H9 (cell line): Measurements from ENCODE around the gene CCL16. TPM values are rescaled to one million over a fixed set of nuclear protein-coding genes. Genes with fewer than 3 reads are reported as not detected.

Experiments
- DNase-seq: peaks from one replicate; pipeline ENCODE4 v3.0.0-alpha.2; 2017
- H2AFZ ChIP-seq: one replicate; pipeline ENCODE4 v1.6.1; 2013; ENCODE audit warnings: mild to moderate bottlenecking, low read length, control low read depth, moderate library complexity
- H2AK5ac ChIP-seq: 2 replicates; pipeline ENCODE4 v1.6.1; 2013; ENCODE audit warnings: low read length, control low read depth, mixed read lengths; ENCODE audit not compliant: insufficient read length
- H2BK120ac ChIP-seq: one replicate; pipeline ENCODE4 v1.6.1; 2013; ENCODE audit warnings: low read depth, mild to moderate bottlenecking, low read length, control low read depth, inconsistent platforms; ENCODE audit not compliant: poor library complexity, severe bottlenecking
- H2BK12ac ChIP-seq: 2 replicates; pipeline ENCODE4 v1.6.1; 2013; ENCODE audit warnings: low read length, control low read depth, mixed read lengths, low read depth; ENCODE audit not compliant: insufficient read length
- H2BK15ac ChIP-seq: 2 replicates; pipeline ENCODE4 v1.6.1; 2013; ENCODE audit warnings: low read depth, low read length, control low read depth
- H2BK20ac ChIP-seq: one replicate; pipeline ENCODE4 v1.6.1; 2013; ENCODE audit warnings: low read depth, mild to moderate bottlenecking, low read length, control low read depth, inconsistent platforms; ENCODE audit not compliant: poor library complexity, severe bottlenecking
- H2BK5ac ChIP-seq: 2 replicates; pipeline ENCODE4 v1.6.1; 2013; ENCODE audit warnings: low read length, control low read depth, mixed read lengths; ENCODE audit not compliant: insufficient read length
- H3K14ac ChIP-seq: 2 replicates; pipeline ENCODE4 v1.6.1; 2013; ENCODE audit warnings: low read length, control low read depth; ENCODE audit not compliant: insufficient read depth
- H3K18ac ChIP-seq: 2 replicates; pipeline ENCODE4 v1.6.1; 2013; ENCODE audit warnings: low read depth, mild to moderate bottlenecking, mixed read lengths, low read length, control low read depth; ENCODE audit not compliant: insufficient read length
- H3K23ac ChIP-seq: 2 replicates; pipeline ENCODE4 v1.6.1; 2013; ENCODE audit warnings: low read length, control low read depth, mixed read lengths, low read depth; ENCODE audit not compliant: insufficient read length
- H3K23me2 ChIP-seq: 2 replicates; pipeline ENCODE4 v1.6.1; 2013; ENCODE audit warnings: low read depth, mild to moderate bottlenecking, mixed read lengths, low read length, control low read depth; ENCODE audit not compliant: insufficient read length, poor library complexity, severe bottlenecking
- H3K27ac ChIP-seq: 2 replicates; pipeline ENCODE4 v1.5.1; 2013; ENCODE audit warnings: low read length, control low read depth, mixed read lengths, low read depth; ENCODE audit not compliant: insufficient read length
- H3K27me3 ChIP-seq: 2 replicates; pipeline ENCODE4 v1.6.1; 2013; ENCODE audit warnings: low read length, control low read depth, inconsistent platforms; ENCODE audit not compliant: insufficient read depth
- H3K4ac ChIP-seq: 2 replicates; pipeline ENCODE4 v1.6.1; 2013; ENCODE audit warnings: low read depth, mild to moderate bottlenecking, control low read depth, inconsistent platforms, low read length, moderate library complexity
- H3K4me1 ChIP-seq: 2 replicates; pipeline ENCODE4 v1.6.1; 2013; ENCODE audit warnings: low read length, control low read depth, inconsistent platforms; ENCODE audit not compliant: insufficient read depth
- H3K4me2 ChIP-seq: 2 replicates; pipeline ENCODE4 v1.6.1; 2013; ENCODE audit warnings: low read length, control low read depth, mixed read lengths; ENCODE audit not compliant: insufficient read length, insufficient read depth
- H3K56ac ChIP-seq: 2 replicates; pipeline ENCODE4 v1.6.1; 2013; ENCODE audit warnings: low read depth, mild to moderate bottlenecking, mixed read lengths, low read length, control low read depth; ENCODE audit not compliant: insufficient read length
- H3K79me1 ChIP-seq: 2 replicates; pipeline ENCODE4 v1.6.1; 2013; ENCODE audit warnings: low read depth, mild to moderate bottlenecking, moderate library complexity, low read length, control low read depth, inconsistent platforms; ENCODE audit not compliant: insufficient read depth, poor library complexity, severe bottlenecking
- H3K79me2 ChIP-seq: 2 replicates; pipeline ENCODE4 v1.6.1; 2013; ENCODE audit warnings: low read length, control low read depth, inconsistent platforms; ENCODE audit not compliant: insufficient read depth
- H3K9ac ChIP-seq: 2 replicates; pipeline ENCODE4 v1.6.1; 2013; ENCODE audit warnings: low read length, control low read depth, mixed read lengths; ENCODE audit not compliant: insufficient read length; ENCODE audit errors: extremely low read depth
- H3K9me3 ChIP-seq: one replicate; pipeline ENCODE4 v1.6.1; 2013; ENCODE audit warnings: low read depth, low read length, inconsistent platforms; ENCODE audit not compliant: control insufficient read depth
- H3T11ph ChIP-seq: one replicate; pipeline ENCODE4 v1.6.1; 2013; ENCODE audit warnings: mild to moderate bottlenecking, low read length, control low read depth, inconsistent platforms
- H4K20me1 ChIP-seq: one replicate; pipeline ENCODE4 v1.6.1; 2013; ENCODE audit not compliant: control insufficient read depth, insufficient read length, insufficient read depth
- H4K5ac ChIP-seq: 2 replicates; pipeline ENCODE4 v1.6.1; 2013; ENCODE audit warnings: low read depth, mild to moderate bottlenecking, mixed read lengths, low read length, control low read depth; ENCODE audit not compliant: insufficient read length
- H4K8ac ChIP-seq: replicated peaks from 2 replicates; pipeline ENCODE4 v1.6.1; 2013; ENCODE audit warnings: low read length, control low read depth, mixed read lengths, low read depth; ENCODE audit not compliant: insufficient read length
- H4K91ac ChIP-seq: 2 replicates; pipeline ENCODE4 v1.6.1; 2013; ENCODE audit warnings: low read depth, mild to moderate bottlenecking, moderate library complexity, mixed read lengths, low read length, control low read depth; ENCODE audit not compliant: insufficient read length
- H3K27ac Mint-ChIP-seq, 3 experiments: 2 replicates in 2 of 3; 3 replicates in 1 of 3; pipeline ENCODE4 v1.8.0; 2020 to 2021; ENCODE audit warnings: mixed read lengths in 3 of 3, mild to moderate bottlenecking in 1 of 3, moderate library complexity in 1 of 3
- H3K27me3 Mint-ChIP-seq: 2 replicates; pipeline ENCODE4 v1.8.0; 2021; ENCODE audit warnings: low read depth, mild to moderate bottlenecking, moderate library complexity, mixed read lengths
- H3K36me3 Mint-ChIP-seq, 3 experiments: 2 replicates in 2 of 3; 3 replicates in 1 of 3; pipeline ENCODE4 v1.8.0; 2020 to 2021; ENCODE audit warnings: low read depth in 3 of 3, mixed read lengths in 3 of 3; ENCODE audit not compliant: insufficient read depth in 1 of 3
- H3K4me1 Mint-ChIP-seq, 2 experiments: 2 replicates each; pipeline ENCODE4 v1.8.0; 2020; ENCODE audit warnings: mixed read lengths in 2 of 2
- H3K4me3 Mint-ChIP-seq, 2 experiments: 2 replicates in 1 of 2; 3 replicates in 1 of 2; pipeline ENCODE4 v1.8.0; 2020 to 2021; ENCODE audit warnings: mild to moderate bottlenecking in 2 of 2, mixed read lengths in 2 of 2, moderate library complexity in 1 of 2
- H3K9me3 Mint-ChIP-seq, 2 experiments: 2 replicates in 1 of 2; 3 replicates in 1 of 2; pipeline ENCODE4 v1.8.0; 2020; ENCODE audit warnings: mild to moderate bottlenecking in 2 of 2, mixed read lengths in 2 of 2, moderate library complexity in 1 of 2
- WGBS: extraction: QIAGEN DNeasy Blood & Tissue Kit; methylation state at CpG from one replicate; pipeline ENCODE4 v1.1.7; 2013; ENCODE audit warnings: missing lambda C conversion rate, low lambda C conversion rate, mixed read lengths; ENCODE audit not compliant: insufficient read length; ENCODE audit errors: extremely low coverage; 5-methylcytosine and 5-hydroxymethylcytosine counted together
- total RNA-seq: library from RNA; stranded (reverse); gene quantifications from 2 replicates; pipeline ENCODE4 v1.2.1, GENCODE V29; 2021
- TF ChIP-seq, protein P1 (sequence below): fragments of 200-600 bp; sonication (generic); conservative IDR thresholded peaks from 3 replicates; pipeline ENCODE4 v1.8.0; 2021; ENCODE audit warnings: antibody characterized with exemption, mild to moderate bottlenecking

Gene CCL16
- total RNA-seq, 1 experiment from 2014 or later, result not detected

DNA sequence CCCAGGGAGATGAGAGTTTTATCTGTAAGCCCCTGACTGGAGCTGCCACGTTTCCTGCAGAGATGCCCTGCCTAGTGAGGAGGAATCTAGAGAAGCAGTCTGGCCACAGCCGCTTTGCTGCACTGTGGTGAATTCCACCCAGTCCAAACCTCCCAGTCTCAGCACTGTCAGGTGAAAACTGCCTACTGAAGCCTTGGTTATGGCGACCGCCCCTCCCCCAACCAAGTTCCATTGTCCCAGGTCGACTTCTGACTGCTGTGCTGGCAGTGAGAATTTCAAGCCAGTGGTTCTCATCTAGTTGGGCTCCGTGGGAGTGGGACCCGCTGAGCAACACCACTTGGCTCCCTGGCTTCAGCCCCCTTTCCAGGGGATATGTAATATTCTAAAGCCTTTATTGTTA is 27.6 kb downstream of the CCL16 start:
- Mint-ChIP-seq H3K9me3 (no peaks in the 10 kb centered on the region), H3K27ac (peak overlapping the region in 1 of 3 experiments; percentile 56; a peak in 1 of 7 replicates), H3K4me3 (no peak overlapping the region), H3K4me1 (peaks cover 13 to 14% of the 10 kb centered on the region in 2 experiments), H3K27me3 (peaks cover 6% of the 10 kb centered on the region), H3K36me3 (no peaks in the 10 kb centered on the region)
- Histone ChIP-seq H2AK5ac (no peak overlapping the region), H3K27me3 (no peaks in the 10 kb centered on the region), H3K23me2 (no peaks in the 10 kb centered on the region), H4K91ac (no peak overlapping the region), H3K4me1 (no peaks in the 10 kb centered on the region; the same call in 1 of the 2 replicates), H3K4me2 (no peak overlapping the region), H2BK15ac (no peak overlapping the region; the same call in 1 of the 2 replicates), H3K4ac (no peak overlapping the region), H2AFZ (no peak overlapping the region), H3T11ph (no peak overlapping the region), H4K5ac (no peak overlapping the region), H2BK20ac (no peak overlapping the region), H3K27ac (no peak overlapping the region), H4K8ac (no peak overlapping the region), H2BK12ac (no peak overlapping the region), H3K56ac (no peak overlapping the region), H4K20me1 (no peaks in the 10 kb centered on the region), H3K23ac (no peak overlapping the region), H3K79me2 (no peaks in the 10 kb centered on the region), H3K79me1 (no peaks in the 10 kb centered on the region), H2BK120ac (no peak overlapping the region), H2BK5ac (no peak overlapping the region), H3K9me3 (no peaks in the 10 kb centered on the region), H3K18ac (peak overlapping the region; percentile 80), H3K9ac (no peak overlapping the region), H3K14ac (peak overlapping the region; percentile 63)
- no CpG with 5 or more reads among the region's 7 CpGs for WGBS
- TF ChIP-seq, protein P1, sequence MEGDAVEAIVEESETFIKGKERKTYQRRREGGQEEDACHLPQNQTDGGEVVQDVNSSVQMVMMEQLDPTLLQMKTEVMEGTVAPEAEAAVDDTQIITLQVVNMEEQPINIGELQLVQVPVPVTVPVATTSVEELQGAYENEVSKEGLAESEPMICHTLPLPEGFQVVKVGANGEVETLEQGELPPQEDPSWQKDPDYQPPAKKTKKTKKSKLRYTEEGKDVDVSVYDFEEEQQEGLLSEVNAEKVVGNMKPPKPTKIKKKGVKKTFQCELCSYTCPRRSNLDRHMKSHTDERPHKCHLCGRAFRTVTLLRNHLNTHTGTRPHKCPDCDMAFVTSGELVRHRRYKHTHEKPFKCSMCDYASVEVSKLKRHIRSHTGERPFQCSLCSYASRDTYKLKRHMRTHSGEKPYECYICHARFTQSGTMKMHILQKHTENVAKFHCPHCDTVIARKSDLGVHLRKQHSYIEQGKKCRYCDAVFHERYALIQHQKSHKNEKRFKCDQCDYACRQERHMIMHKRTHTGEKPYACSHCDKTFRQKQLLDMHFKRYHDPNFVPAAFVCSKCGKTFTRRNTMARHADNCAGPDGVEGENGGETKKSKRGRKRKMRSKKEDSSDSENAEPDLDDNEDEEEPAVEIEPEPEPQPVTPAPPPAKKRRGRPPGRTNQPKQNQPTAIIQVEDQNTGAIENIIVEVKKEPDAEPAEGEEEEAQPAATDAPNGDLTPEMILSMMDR, result no peak
- peak; percentile 53 for DNase-seq
